A673 (cell line): ENCODE data around the gene HIBADH.

Experiments
- CTCF ChIP-seq: fragments of 300-800, 200-600 bp; sonication (generic); conservative IDR thresholded peaks from 2 replicates; pipeline ENCODE4 v1.5.1; 2017; ENCODE audit warnings: low read depth, mild to moderate bottlenecking, antibody characterized with exemption, low read length, moderate library complexity, mixed read lengths
- EZH2 ChIP-seq: fragments of 200-600 bp; sonication (generic); IDR thresholded peaks from 2 replicates; pipeline ENCODE4 v1.6.1; 2017; ENCODE audit warnings: borderline replicate concordance, low read depth, mild to moderate bottlenecking, mixed read lengths, antibody characterized with exemption, low read length; ENCODE audit not compliant: poor library complexity, severe bottlenecking

- TF ChIP-seq CTCF: no peak
- no peak for TF ChIP-seq EZH2
These were observed 35.3 kb upstream of the HIBADH start for GRCh38 chr7:27697861-27698430.
